ENCODE measurements around the gene XG. TPM values are rescaled to one million over a fixed set of nuclear protein-coding genes. Genes with fewer than 3 reads are reported as not detected.

Gene XG
- total and polyA plus RNA-seq, 2 of the 8 experiments (the other 6 are each of a cell fraction or from before 2014, with no cell fraction given) = 0.33 to 0.78 TPM

- TF ChIP-seq KDM4A (IDR thresholded peaks at IDR 0.05; ENCODE audit: low read depth, low read length, severe bottlenecking) (no peak), RFX5 (IDR thresholded peaks at IDR 0.05; ENCODE audit: borderline replicate concordance, low read depth, low read length) (no peak), POU5F1 (IDR thresholded peaks at IDR 0.05; ENCODE audit: low read depth, low read length) (no peak), SRF (IDR thresholded peaks at IDR 0.05; ENCODE audit: low read depth, low read length) (no peak), CREB1 (IDR thresholded peaks at IDR 0.05) (no peak), KDM5A (IDR thresholded peaks at IDR 0.05; ENCODE audit: low read length) (no peak), GABPA (IDR thresholded peaks at IDR 0.05; ENCODE audit: borderline replicate concordance, insufficient read depth, low read length) (no peak), MAFK (IDR thresholded peaks at IDR 0.05; ENCODE audit: low read depth, low read length) (no peak)
Measured at GRCh38 chrX:2732076-2732475, 19.8 kb upstream of the XG start (continued).
